Panc1 (cell line): Measurements from ENCODE around the gene CIAPIN1.

ENCODE experiments used
- CTCF ChIP-seq: fragments of 450-650 bp; IDR thresholded peaks from 2 replicates; pipeline ENCODE4 v1.5.1; 2017; ENCODE audit warnings: mild to moderate bottlenecking
- POLR2AphosphoS5 ChIP-seq: IDR thresholded peaks from 2 replicates; pipeline ENCODE4 v1.6.1; 2012; ENCODE audit warnings: mild to moderate bottlenecking, low read depth, low read length, moderate library complexity

GRCh38 chr16:57409065-57409464 is 38.1 kb downstream of the CIAPIN1 start:
- TF ChIP-seq CTCF = no peak
- no peak for TF ChIP-seq POLR2AphosphoS5
